ENCODE data around the gene DSG1. TPM values are rescaled to one million over a fixed set of nuclear protein-coding genes. Genes with fewer than 3 reads are reported as not detected.

DSG1 gene
- total RNA-seq, 6 experiments from 2014 or later, result 0.29 to 4.3 (median 1.4) TPM

- H3K27me3 ChIP-seq, result no peaks in the 10 kb centered on the region
- ATAC-seq (no peak), DNase-seq (no peak)
- H3K27ac ChIP-seq, result no peak overlapping the region
- intact Hi-C loops (cut with DNase I), result no loop called here
- H3K4me3 ChIP-seq, result no peak overlapping the region
- H3K36me3 ChIP-seq, result no peaks in the 10 kb centered on the region
- TF ChIP-seq CTCF (IDR thresholded peaks at IDR 0.05) (no peak), POLR2A (IDR thresholded peaks at IDR 0.05) (no peak)
- H3K9me3 ChIP-seq, result no peaks in the 10 kb centered on the region
- 88% methylated on average over 2 of the region's 2 CpGs for WGBS (ENCODE audit: insufficient coverage, low coverage, low lambda C conversion rate, missing lambda C conversion rate)
- no peaks in the 10 kb centered on the region for H3K4me1 ChIP-seq
These were observed 64.1 kb downstream of the DSG1 start for GRCh38 chr18:31382107-31382506.

- no peaks in the 10 kb centered on the region for H3K9me3 ChIP-seq
- no peaks in the 10 kb centered on the region for H3K4me1 ChIP-seq
- no peaks in the 10 kb centered on the region for H3K36me3 ChIP-seq
- no peak overlapping the region for H3K27ac ChIP-seq
- 87% methylated on average over 5 of the region's 6 CpGs for WGBS (ENCODE audit: insufficient coverage, low coverage, low lambda C conversion rate, missing lambda C conversion rate)
- no peak for ATAC-seq
- intact Hi-C loops (cut with DNase I), result no loop called here
- no peaks in the 10 kb centered on the region for H3K27me3 ChIP-seq
- H3K4me3 ChIP-seq, result no peak overlapping the region
- TF ChIP-seq POLR2A (IDR thresholded peaks at IDR 0.05), result no peak
- no peak for TF ChIP-seq CTCF (IDR thresholded peaks at IDR 0.05)
- DNase-seq, result no peak
These were observed 68.8 kb downstream of the DSG1 start for GRCh38 chr18:31386741-31387140.

GRCh38 chr18:31393286-31393685 is 75.3 kb downstream of the DSG1 start:
- Histone ChIP-seq H3K36me3 (no peaks in the 10 kb centered on the region), H3K27ac (no peak overlapping the region), H3K4me1 (peaks cover 0 to 11% (median 4%) of the 10 kb centered on the region in 4 donors), H3K9me3 (no peaks in the 10 kb centered on the region), H3K27me3 (no peaks in the 10 kb centered on the region), H3K4me3 (no peak overlapping the region)
- ATAC-seq, result no peak
- TF ChIP-seq POLR2A (IDR thresholded peaks at IDR 0.05), result no peak
- TF ChIP-seq CTCF (IDR thresholded peaks at IDR 0.05), result no peak
- 60% methylated on average over 1 of the region's 3 CpGs for WGBS (ENCODE audit: insufficient coverage, low coverage, low lambda C conversion rate, missing lambda C conversion rate)
- no peak for DNase-seq
- intact Hi-C loops (cut with DNase I), result no loop called here

- DNase-seq, result no peak
- ATAC-seq, result peak; percentile 24 to 32 (median 29)
- Histone ChIP-seq H3K4me3 (no peak overlapping the region), H3K9me3 (no peaks in the 10 kb centered on the region), H3K4me1 (peaks cover 0 to 22% (median 9%) of the 10 kb centered on the region in 4 donors), H3K27me3 (no peaks in the 10 kb centered on the region), H3K27ac (no peak overlapping the region), H3K36me3 (no peaks in the 10 kb centered on the region)
- intact Hi-C loops (cut with DNase I), result no loop called here
- TF ChIP-seq POLR2A (IDR thresholded peaks at IDR 0.05), result no peak
- peak in 1 of 4 donors; percentile 22 for TF ChIP-seq CTCF (IDR thresholded peaks at IDR 0.05)
- WGBS (ENCODE audit: insufficient coverage, low coverage, low lambda C conversion rate, missing lambda C conversion rate), result 57% methylated on average over 5 of the region's 6 CpGs
These were observed 79.0 kb downstream of the DSG1 start for GRCh38 chr18:31396796-31397612.
